ENCODE data around the gene ULK1.

GRCh38 chr12:131928080-131928710 lies 33.8 kb downstream of the ULK1 start:
- TF ChIP-seq CTCF (conservative IDR thresholded peaks at IDR 0.05; ENCODE audit: low read depth, low read length): no peak
- no peak for TF ChIP-seq EZH2phosphoT487 (IDR thresholded peaks at IDR 0.05; ENCODE audit: borderline replicate concordance, low read length)

Measured in PC-3 (cell line).